HCT116 (cell line): ENCODE data around the gene STK11. TPM values are rescaled to one million over a fixed set of nuclear protein-coding genes. Genes with fewer than 3 reads are reported as not detected.

Experiments
- ATAC-seq: fragments of 200-7000 bp; cut with Tn5 transposase; 2 replicates; pipeline ENCODE4 v1.9.1; 2020; ENCODE audit warnings: mild to moderate bottlenecking, moderate library complexity
- BruUV-seq: library from RNA; stranded (reverse); fragments of 400-500 nt; replicated peaks from 2 replicates; lab custom pipeline; 2021; lab: Mats Ljungman, UMichigan
- CTCF ChIA-PET: fragments of 300-600 bp; sonication (Branson Sonifier 250); formaldehyde crosslinking; loops from one replicate; lab custom pipeline; 2021; ENCODE audit warnings: antibody characterized with exemption; lab: Charles Lee
- POLR2A ChIA-PET: fragments of 300-600, 350-600 bp; sonication (Branson Sonifier 250); formaldehyde crosslinking; loops from one replicate; lab custom pipeline; 2021; ENCODE audit warnings: antibody characterized with exemption; lab: Charles Lee
- RAD21 ChIA-PET, 2 experiments: fragments of 300-600 bp; sonication (Branson Sonifier 250); formaldehyde crosslinking; loops; one replicate each; lab custom pipeline; 2023; ENCODE audit warnings: low total read pairs in 2 of 2; ENCODE audit not compliant: uncharacterized antibody in 2 of 2, unreplicated experiment in 2 of 2, low non-redundant PET in 1 of 2; lab: Charles Lee
- DNase-seq: peaks from one replicate; pipeline ENCODE4 v3.0.0-alpha.2; 2010; ENCODE audit warnings: low read depth, low spot score
- H2AFZ ChIP-seq: fragments of 200-600 bp; shearing (Covaris generic), sonication (generic); 2 replicates; pipeline ENCODE4 v1.6.1; 2017; ENCODE audit warnings: low read depth, mixed run types, mixed read lengths, antibody characterized with exemption, low read length; ENCODE audit not compliant: poor library complexity, severe bottlenecking
- H3K27ac ChIP-seq: 2 replicates; pipeline ENCODE4 v1.5.1; 2012; ENCODE audit warnings: low read depth, low read length
- H3K27me3 ChIP-seq: fragments of 200-600 bp; sonication (generic); 2 replicates; pipeline ENCODE4 v1.6.1; 2016; ENCODE audit warnings: mixed run types, low read length, mixed read lengths; ENCODE audit not compliant: insufficient read depth
- H3K36me3 ChIP-seq, 2 experiments: fragments of 200-500 bp in 1 of 2; fragments of 200-600 bp in 1 of 2; sonication (Bioruptor generic) in 1 of 2; sonication (generic) in 1 of 2; 2 replicates each; pipeline versions ENCODE4 v1.5.1 to v1.6.1; 2014 to 2016; ENCODE audit warnings: low read length in 2 of 2, inconsistent platforms in 1 of 2, mixed read lengths in 1 of 2, mixed run types in 1 of 2; ENCODE audit not compliant: insufficient read depth in 2 of 2, control insufficient read depth in 1 of 2
- H3K4me1 ChIP-seq, 2 experiments: fragments of 200-600 bp in 1 of 2; sonication (generic) in 1 of 2; 2 replicates each; pipeline versions ENCODE4 v1.5.1 to v1.6.1; 2012 to 2017; ENCODE audit warnings: low read length in 2 of 2, inconsistent platforms in 1 of 2, mild to moderate bottlenecking in 1 of 2, mixed read lengths in 1 of 2, mixed run types in 1 of 2, moderate library complexity in 1 of 2; ENCODE audit not compliant: insufficient read depth in 2 of 2, control insufficient read depth in 1 of 2
- H3K4me2 ChIP-seq: fragments of 200-600 bp; sonication (generic); 2 replicates; pipeline ENCODE4 v1.6.1; 2017; ENCODE audit warnings: mixed run types, low read length, mixed read lengths
- H3K4me3 ChIP-seq, 2 experiments: fragments of 200-600 bp in 1 of 2; sonication (generic) in 1 of 2; replicated peaks in 1 of 2; 2 replicates each; pipeline ENCODE4 v1.5.1; 2011 to 2016; ENCODE audit warnings: low read length in 2 of 2, control low read depth in 1 of 2, low read depth in 1 of 2, mild to moderate bottlenecking in 1 of 2, mixed read lengths in 1 of 2, mixed run types in 1 of 2
- H3K79me2 ChIP-seq: fragments of 200-600 bp; sonication (generic); 2 replicates; pipeline ENCODE4 v1.6.1; 2017; ENCODE audit warnings: mild to moderate bottlenecking, mixed run types, low read length, moderate library complexity, mixed read lengths; ENCODE audit not compliant: insufficient read depth
- H3K9ac ChIP-seq: fragments of 200-600 bp; sonication (generic); 2 replicates; pipeline ENCODE4 v1.6.1; 2016; ENCODE audit warnings: low read length, mixed read lengths
- H3K9me2 ChIP-seq: fragments of 200-600 bp; sonication (generic), shearing (Covaris generic); 2 replicates; pipeline ENCODE4 v1.6.1; 2017; ENCODE audit warnings: mixed run types, mild to moderate bottlenecking, moderate library complexity; ENCODE audit not compliant: insufficient read depth
- H3K9me3 ChIP-seq, 2 experiments: fragments of 200-500 bp in 1 of 2; fragments of 200-600 bp in 1 of 2; sonication (Bioruptor generic) in 1 of 2; sonication (generic) in 1 of 2; 2 replicates each; pipeline ENCODE4 v1.6.1; 2014 to 2017; ENCODE audit warnings: low read length in 2 of 2, mixed read lengths in 2 of 2, inconsistent platforms in 1 of 2, low read depth in 1 of 2, mild to moderate bottlenecking in 1 of 2, mixed run types in 1 of 2, moderate library complexity in 1 of 2; ENCODE audit not compliant: control insufficient read depth in 1 of 2, insufficient read depth in 1 of 2
- H4K20me1 ChIP-seq: fragments of 200-600 bp; sonication (generic), shearing (Covaris generic); 2 replicates; pipeline ENCODE4 v1.6.1; 2017; ENCODE audit warnings: mixed run types, mild to moderate bottlenecking, moderate library complexity; ENCODE audit not compliant: insufficient read depth
- CBX3 ChIP-seq: IDR thresholded peaks from 2 replicates; pipeline ENCODE4 v1.6.1; 2012; ENCODE audit warnings: low read depth
- EZH2phosphoT487 ChIP-seq: fragments of 200-600 bp; IDR thresholded peaks from 2 replicates; pipeline ENCODE4 v1.6.1; 2018; ENCODE audit warnings: antibody characterized with exemption, borderline replicate concordance
- SIN3A ChIP-seq: IDR thresholded peaks from 2 replicates; pipeline ENCODE4 v1.6.1; 2012; ENCODE audit warnings: low read depth
- SRF ChIP-seq: IDR thresholded peaks from 2 replicates; pipeline ENCODE4 v1.6.1; 2012; ENCODE audit warnings: low read depth
- YY1 ChIP-seq: IDR thresholded peaks from 2 replicates; pipeline ENCODE4 v1.6.1; 2011; ENCODE audit warnings: low read length, low read depth, moderate library complexity, mild to moderate bottlenecking; ENCODE audit not compliant: insufficient replicate concordance; ENCODE audit errors: extremely low read depth
- ZFX ChIP-seq: fragments of 450-650 bp; IDR thresholded peaks from 2 replicates; pipeline ENCODE4 v1.6.1; 2017
- ZNF274 ChIP-seq: fragments of 200-500 bp; sonication (Bioruptor generic); IDR thresholded peaks from 2 replicates; pipeline ENCODE4 v1.6.1; 2014; ENCODE audit warnings: mild to moderate bottlenecking, low read depth, low read length, inconsistent platforms
- intact Hi-C: fragments of 100-400 bp; cut with micrococcal nuclease; formaldehyde crosslinking; loops from 2 replicates; pipeline ENCODE4 v1.10.0; 2022
- total RNA-seq: library from RNA; stranded (reverse); gene quantifications from one replicate; pipeline ENCODE4 v1.2.1, GENCODE V29; 2021; ENCODE audit not compliant: unreplicated experiment
- TF ChIP-seq, protein P1 (sequence below): IDR thresholded peaks from 2 replicates; pipeline ENCODE4 v1.6.1; 2012

Gene STK11
- total RNA-seq, 1 experiment from 2014 or later, result 86.9 TPM

DNA sequence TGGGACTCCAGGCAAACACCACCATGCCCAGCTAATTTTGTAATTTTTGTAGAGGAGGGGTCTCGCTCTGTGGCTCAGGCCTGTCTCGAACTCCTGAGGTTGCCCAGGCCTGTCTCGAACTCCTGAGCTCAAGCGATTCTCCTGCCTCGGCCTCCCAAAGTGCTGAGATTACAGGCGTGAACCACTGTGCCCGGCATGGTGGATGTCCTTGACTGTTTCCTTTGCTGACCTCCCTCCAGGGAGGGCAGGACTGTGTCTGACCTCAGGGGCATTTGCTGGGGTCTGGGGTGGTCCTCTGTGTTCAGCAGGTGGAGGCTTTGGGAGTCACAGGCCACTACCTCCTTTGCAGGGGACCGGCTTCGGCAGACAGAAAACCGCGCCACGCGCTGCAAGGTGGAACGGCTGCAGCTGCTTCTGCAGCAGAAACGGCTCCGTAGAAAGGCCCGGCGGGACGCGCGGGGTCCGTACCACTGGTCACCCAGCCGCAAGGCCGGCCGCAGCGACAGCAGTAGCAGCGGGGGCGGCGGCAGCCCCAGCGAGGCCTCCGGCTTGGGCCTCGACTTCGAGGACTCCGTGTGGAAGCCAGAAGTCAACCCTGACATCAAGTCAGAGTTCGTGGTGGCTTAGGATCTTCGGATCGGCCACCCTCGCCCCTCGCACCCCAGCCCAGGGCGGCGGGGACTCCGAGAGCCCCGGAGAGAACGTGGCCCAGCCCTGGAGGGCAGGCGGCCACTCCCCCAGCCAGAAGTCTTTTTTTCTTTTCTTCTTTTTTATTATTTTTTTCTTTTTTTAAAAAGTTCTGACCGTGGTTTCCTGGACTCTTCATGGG is 51.3 kb downstream of the STK11 start:
- no peak overlapping the region for H3K4me2 ChIP-seq
- H2AFZ ChIP-seq, result no peak overlapping the region
- intact Hi-C loops, result no loop called here
- H3K9me3 ChIP-seq, result no peaks in the 10 kb centered on the region
- ATAC-seq, result no peak
- no TSS peak for BruUV-seq
- H3K4me3 ChIP-seq, result no peak overlapping the region
- no peak for TF ChIP-seq EZH2phosphoT487
- TF ChIP-seq ZFX, result peak; percentile 12; the same call in 1 of the 2 replicates
- TF ChIP-seq SRF, result no peak
- TF ChIP-seq, protein P1, sequence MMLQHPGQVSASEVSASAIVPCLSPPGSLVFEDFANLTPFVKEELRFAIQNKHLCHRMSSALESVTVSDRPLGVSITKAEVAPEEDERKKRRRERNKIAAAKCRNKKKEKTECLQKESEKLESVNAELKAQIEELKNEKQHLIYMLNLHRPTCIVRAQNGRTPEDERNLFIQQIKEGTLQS, result no peak
- TF ChIP-seq SIN3A, result no peak
- TF ChIP-seq, all 23 proteins: peak for 1
- DNase-seq, result no peak
- Histone ChIP-seq H3K9ac (peak overlapping the region; percentile 65; the same call in 1 of the 2 replicates), H3K4me1 (peaks cover 39 to 94% of the 10 kb centered on the region in 2 experiments), H3K9me2 (no peaks in the 10 kb centered on the region), H3K79me2 (peaks cover 72% of the 10 kb centered on the region), H3K36me3 (peaks cover 24 to 43% of the 10 kb centered on the region in 2 experiments), H3K27me3 (no peaks in the 10 kb centered on the region), H3K27ac (peak overlapping the region; percentile 90), H4K20me1 (peaks cover 3% of the 10 kb centered on the region; the same call in 1 of the 2 replicates)
- ChIA-PET CTCF (interaction anchor here (1.1 to 1.9 kb wide), 2 partner anchors 9 to 12 kb away, joined by 3 to 8 read pairs; no protein-coding TSS in a partner anchor), RAD21 (interaction anchor here in 1 of 2 experiments (1.0 kb wide), 1 partner anchor 10 kb away, joined by 6 read pairs; no protein-coding TSS in a partner anchor), POLR2A (interaction anchor here (2.1 to 4.4 kb wide), 3 partner anchors 9 to 13 kb away, joined by 12 to 54 read pairs (median 15); partner anchors contain the start of gene CIRBP)

DNA sequence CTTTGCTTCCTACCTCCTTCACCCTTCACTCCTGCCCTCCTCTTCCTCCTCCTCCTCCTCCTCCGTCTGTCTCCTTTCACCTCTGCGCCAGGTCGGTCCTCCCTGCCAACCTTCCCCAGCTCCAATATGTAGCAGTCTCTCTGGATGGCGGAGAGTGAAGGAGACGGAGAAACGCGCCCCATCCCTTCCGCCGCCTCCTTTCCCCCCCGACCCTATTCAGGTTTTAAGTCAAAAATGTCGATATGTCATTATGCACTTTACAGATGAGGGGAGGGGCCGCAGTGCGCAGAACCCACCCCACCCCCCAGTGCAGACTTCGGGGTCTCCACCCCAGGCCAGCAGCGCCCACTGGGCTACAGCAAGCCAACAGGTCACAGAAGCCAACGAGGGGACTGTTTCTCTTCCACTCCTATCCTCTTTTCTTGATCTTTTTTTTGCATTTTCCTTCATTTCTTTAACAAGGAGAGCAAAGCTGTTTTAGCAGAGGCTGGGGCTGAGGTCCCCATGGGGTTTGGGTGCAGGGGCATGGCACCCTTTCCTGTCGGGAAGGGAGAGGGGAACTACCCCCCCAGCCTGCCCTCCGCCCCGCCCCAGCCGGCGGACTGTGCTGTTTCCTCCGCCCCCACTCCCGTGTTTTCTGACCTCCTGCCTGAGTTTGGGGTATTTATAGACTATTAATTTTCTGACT is 52.0 kb downstream of the STK11 start:
- TF ChIP-seq YY1 (no peak), CBX3 (no peak), ZNF274 (no peak), EZH2phosphoT487 (no peak), SRF (no peak), SIN3A (no peak)
- DNase-seq (no peak), ATAC-seq (no peak)
- H3K36me3 ChIP-seq, result peaks cover 24 to 43% of the 10 kb centered on the region in 2 experiments
- peak overlapping the region; percentile 90 for H3K27ac ChIP-seq
- peaks cover 3% of the 10 kb centered on the region; the same call in 1 of the 2 replicates for H4K20me1 ChIP-seq
- intact Hi-C loops, result no loop called here
- ChIA-PET POLR2A (interaction anchor here (2.1 to 4.4 kb wide), 2 partner anchors 8 to 12 kb away, joined by 12 to 54 read pairs; partner anchors contain the start of gene CIRBP), CTCF (interaction anchor here (1.9 kb wide), 1 partner anchor 8 kb away, joined by 8 read pairs; no protein-coding TSS in a partner anchor), RAD21 (interaction anchor here in 1 of 2 experiments (1.0 kb wide), 1 partner anchor 9 kb away, joined by 6 read pairs; no protein-coding TSS in a partner anchor)
- no peak overlapping the region for H3K4me3 ChIP-seq
- H2AFZ ChIP-seq, result no peak overlapping the region
- H3K9ac ChIP-seq, result peak overlapping the region; percentile 65
- no peaks in the 10 kb centered on the region for H3K9me2 ChIP-seq
- H3K27me3 ChIP-seq, result no peaks in the 10 kb centered on the region
- no peaks in the 10 kb centered on the region for H3K9me3 ChIP-seq
- H3K4me1 ChIP-seq, result peaks cover 42 to 94% of the 10 kb centered on the region in 2 experiments
- BruUV-seq, result no TSS peak
- peaks cover 64% of the 10 kb centered on the region for H3K79me2 ChIP-seq
- peak overlapping the region; percentile 76 for H3K4me2 ChIP-seq
